Stimulated activated CD4-positive, alpha-beta T cell treated with anti-CD3 and anti-CD28 coated beads, Interleukin-12 subunit alpha, Interleukin-12 subunit beta, amount 100 ng/mL, for 24 hours (primary cell): ENCODE data around the gene ASB14.
A peak's percentile ranks its signal among the peaks of the same experiment; 100 is the strongest.

Experiments used
- DNase-seq, 2 experiments: peaks; one replicate each; pipeline ENCODE4 v3.0.0-alpha.2; 2020; ENCODE audit warnings: low read depth in 2 of 2

The ASB14 gene

GRCh38 chr3:57261119-57261518 is 31.4 kb downstream of the ASB14 start:
- no peak for DNase-seq

- DNase-seq, result no peak
Observed at GRCh38 chr3:57257678-57258077, 34.8 kb downstream of the ASB14 start.

GRCh38 chr3:57256844-57257243 is 35.6 kb downstream of the ASB14 start:
- no peak for DNase-seq

- no peak for DNase-seq
Observed at GRCh38 chr3:57252404-57252803, 40.1 kb downstream of the ASB14 start.

GRCh38 chr3:57244946-57245345 is 47.5 kb downstream of the ASB14 start:
- DNase-seq, result no peak

GRCh38 chr3:57234613-57235575 is 57.6 kb downstream of the ASB14 start:
- no peak for DNase-seq

GRCh38 chr3:57233799-57234198 is 58.7 kb downstream of the ASB14 start:
- no peak for DNase-seq

- DNase-seq, result no peak
Observed at GRCh38 chr3:57230006-57230405, 62.5 kb downstream of the ASB14 start.

- DNase-seq, result peak in 1 of 2 experiments; percentile 34
Observed at GRCh38 chr3:57227930-57228751, 64.3 kb downstream of the ASB14 start.

GRCh38 chr3:57227204-57227929 is 65.1 kb downstream of the ASB14 start, which contains the start of gene APPL1:
TSS of gene APPL1 (plus strand) at chr3:57227729. CDS start at chr3:57227884, 155 bp downstream.
- peak; percentile 80 to 87 for DNase-seq

GRCh38 chr3:57226176-57226575 is 66.3 kb downstream of the ASB14 start:
- no peak for DNase-seq

GRCh38 chr3:57224856-57225255 is 67.6 kb downstream of the ASB14 start:
- no peak for DNase-seq

GRCh38 chr3:57221883-57222282 is 70.6 kb downstream of the ASB14 start:
- DNase-seq, result no peak
